Fibroblast of the aortic adventitia (primary cell): ENCODE measurements around the gene SIRT5. TPM values are rescaled to one million over a fixed set of nuclear protein-coding genes. Genes with fewer than 3 reads are reported as not detected.

Experiments used
- DNase-seq: peaks from one replicate; pipeline ENCODE4 v3.0.0-alpha.2; 2010; ENCODE audit warnings: low read depth
- H3K4me3 ChIP-seq: 2 replicates; pipeline ENCODE4 v1.5.1; 2011; ENCODE audit warnings: low read depth, mild to moderate bottlenecking, control low read depth, low read length, moderate library complexity
- total RNA-seq: library from RNA; depleted of rRNA; stranded (reverse); fragments of >200 nt; gene quantifications from 2 replicates; pipeline ENCODE4 v1.2.3, GENCODE V29; 2012; ENCODE audit warnings: low replicate concordance
- TF ChIP-seq, protein P1 (sequence below): IDR thresholded peaks from 2 replicates; pipeline ENCODE4 v1.5.1; 2011; ENCODE audit warnings: mild to moderate bottlenecking, low read length, control low read depth, inconsistent platforms; ENCODE audit not compliant: insufficient read depth

Gene SIRT5
- total RNA-seq, 1 donor: 8.6 TPM

DNA sequence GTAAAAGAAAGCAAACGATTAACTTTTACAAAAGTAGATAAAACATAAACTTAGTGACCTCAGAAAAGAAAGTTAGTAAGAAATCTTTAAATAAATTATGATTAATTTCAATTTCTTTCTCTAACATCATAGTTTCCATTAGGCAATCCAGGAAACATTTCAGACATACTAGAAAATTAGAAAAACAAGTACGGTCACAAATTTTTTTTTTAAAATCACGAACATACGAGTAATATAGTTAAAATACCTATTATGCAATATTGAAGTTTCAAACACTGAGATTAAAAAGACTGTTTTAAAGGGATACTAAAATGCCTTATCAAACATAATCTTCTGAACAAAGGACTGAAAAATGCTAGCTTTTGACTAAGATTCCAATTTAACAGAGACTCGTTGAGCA lies 66.9 kb downstream of the SIRT5 start:
- H3K4me3 ChIP-seq: no peak overlapping the region
- TF ChIP-seq, protein P1, sequence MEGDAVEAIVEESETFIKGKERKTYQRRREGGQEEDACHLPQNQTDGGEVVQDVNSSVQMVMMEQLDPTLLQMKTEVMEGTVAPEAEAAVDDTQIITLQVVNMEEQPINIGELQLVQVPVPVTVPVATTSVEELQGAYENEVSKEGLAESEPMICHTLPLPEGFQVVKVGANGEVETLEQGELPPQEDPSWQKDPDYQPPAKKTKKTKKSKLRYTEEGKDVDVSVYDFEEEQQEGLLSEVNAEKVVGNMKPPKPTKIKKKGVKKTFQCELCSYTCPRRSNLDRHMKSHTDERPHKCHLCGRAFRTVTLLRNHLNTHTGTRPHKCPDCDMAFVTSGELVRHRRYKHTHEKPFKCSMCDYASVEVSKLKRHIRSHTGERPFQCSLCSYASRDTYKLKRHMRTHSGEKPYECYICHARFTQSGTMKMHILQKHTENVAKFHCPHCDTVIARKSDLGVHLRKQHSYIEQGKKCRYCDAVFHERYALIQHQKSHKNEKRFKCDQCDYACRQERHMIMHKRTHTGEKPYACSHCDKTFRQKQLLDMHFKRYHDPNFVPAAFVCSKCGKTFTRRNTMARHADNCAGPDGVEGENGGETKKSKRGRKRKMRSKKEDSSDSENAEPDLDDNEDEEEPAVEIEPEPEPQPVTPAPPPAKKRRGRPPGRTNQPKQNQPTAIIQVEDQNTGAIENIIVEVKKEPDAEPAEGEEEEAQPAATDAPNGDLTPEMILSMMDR: no peak
- peak; percentile 69 for DNase-seq

DNA sequence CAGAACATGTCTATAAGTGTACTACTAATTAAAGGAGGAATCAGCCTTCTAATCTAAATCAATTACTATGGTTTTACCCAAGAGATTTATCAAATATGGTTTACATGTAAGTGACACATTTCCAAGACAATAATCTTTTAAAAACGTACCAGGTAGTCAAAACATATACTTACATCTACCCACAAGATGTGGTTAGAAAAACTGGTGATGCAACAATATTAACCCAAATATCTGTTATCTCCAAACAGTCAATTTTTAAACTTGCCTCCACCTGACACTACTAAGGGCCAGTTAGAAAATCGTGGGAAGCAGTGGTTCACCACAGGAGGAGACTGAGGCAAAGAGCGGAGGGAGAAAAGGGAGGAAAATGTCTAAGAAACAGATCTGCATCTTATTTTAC lies 68.7 kb downstream of the SIRT5 start:
- TF ChIP-seq, protein P1: no peak
- no peak for DNase-seq

GRCh38 chr6:13648850-13649249 lies 74.4 kb downstream of the SIRT5 start:
- H3K4me3 ChIP-seq: no peak overlapping the region
- no peak for DNase-seq
- TF ChIP-seq, protein P1: no peak

More for the DNA sequence above, 68.7 kb downstream of the SIRT5 start:
- no peak overlapping the region for H3K4me3 ChIP-seq

DNA sequence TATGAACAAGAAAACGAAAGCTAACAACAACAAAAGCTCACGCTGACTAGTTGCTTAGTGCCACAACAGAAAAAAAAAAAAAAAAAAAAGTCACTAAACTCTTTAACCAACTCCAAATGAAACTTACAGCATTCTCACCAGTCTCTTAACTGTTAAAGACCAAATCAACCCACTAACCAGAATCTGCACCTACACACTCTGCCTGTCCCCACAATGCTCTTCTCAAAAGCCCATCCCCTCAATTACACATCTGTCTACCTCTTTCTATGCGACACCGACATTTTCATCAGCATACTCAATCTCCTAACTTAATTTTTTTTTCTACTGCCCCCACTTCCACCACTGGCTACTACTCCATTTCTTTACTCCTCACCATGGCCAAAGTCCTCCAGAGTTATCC lies 75.0 kb downstream of the SIRT5 start:
- DNase-seq: no peak
- TF ChIP-seq, protein P1: no peak
- H3K4me3 ChIP-seq: no peak overlapping the region

DNA sequence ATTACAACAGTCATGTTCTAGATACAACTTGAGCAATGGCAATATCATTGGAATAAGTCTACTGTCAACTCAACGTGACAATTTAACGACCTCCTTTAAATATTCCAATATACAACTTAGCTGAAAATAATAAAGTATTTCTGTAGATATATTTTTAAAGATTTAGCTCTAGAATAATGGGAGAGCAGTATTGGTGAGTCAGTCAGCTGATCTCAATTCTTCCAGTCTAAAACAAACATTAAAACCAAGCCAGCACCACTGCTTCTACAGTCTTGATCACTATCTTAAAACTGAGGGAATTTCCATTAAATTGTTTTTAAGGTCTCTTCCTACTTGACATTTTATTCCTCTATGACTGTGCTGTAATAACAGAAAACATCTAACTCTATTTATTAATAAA lies 78.9 kb downstream of the SIRT5 start:
- peak; percentile 58 for DNase-seq
- TF ChIP-seq, protein P1: no peak

DNA sequence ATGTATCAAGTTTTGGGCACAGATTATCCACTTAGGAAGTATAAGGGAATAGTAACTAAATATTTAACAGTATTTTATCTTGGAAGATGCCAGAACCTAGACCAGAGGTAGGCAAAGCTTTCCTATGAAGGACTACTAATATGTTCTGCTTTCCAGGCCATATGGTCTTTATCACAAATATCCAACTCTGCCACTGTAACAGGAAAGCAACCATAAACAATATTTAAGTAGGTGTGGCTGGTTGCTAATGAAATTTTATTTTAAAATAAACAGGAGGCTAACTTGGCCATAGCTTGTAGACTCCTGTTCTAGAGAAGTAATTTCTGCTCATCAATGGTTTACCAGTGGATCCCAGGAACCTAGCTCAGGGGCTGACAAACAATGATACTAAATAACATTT lies 80.1 kb downstream of the SIRT5 start:
- no peak overlapping the region for H3K4me3 ChIP-seq
- TF ChIP-seq, protein P1: no peak
- no peak for DNase-seq

More for the DNA sequence above, 78.9 kb downstream of the SIRT5 start:
- H3K4me3 ChIP-seq: no peak overlapping the region

DNA sequence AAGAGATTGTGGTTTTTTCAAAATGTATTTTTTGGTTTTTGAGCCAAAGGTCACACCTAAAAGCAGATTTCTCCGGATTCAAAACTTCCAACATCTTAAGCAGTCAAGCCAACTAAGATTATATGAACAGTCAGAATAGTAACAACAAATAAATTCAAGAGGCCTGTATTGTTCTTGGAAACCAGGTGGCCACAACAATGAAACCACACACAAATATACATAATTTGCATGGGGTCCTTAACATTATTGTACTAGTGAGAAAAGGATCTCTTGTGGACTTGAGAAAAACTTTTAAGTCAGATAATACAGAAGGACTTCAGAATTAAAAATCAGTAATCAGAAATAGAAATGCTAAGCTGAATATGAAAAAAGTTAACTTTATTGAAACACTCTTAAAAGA lies 81.3 kb downstream of the SIRT5 start:
- no peak overlapping the region for H3K4me3 ChIP-seq

More for the DNA sequence above, 81.3 kb downstream of the SIRT5 start:
- TF ChIP-seq, protein P1: no peak
- DNase-seq: no peak
